Spleen (tissue), 11 donors: ENCODE data around the gene CTDP1. TPM values are rescaled to one million over a fixed set of nuclear protein-coding genes. Genes with fewer than 3 reads are reported as not detected.

Experiments used
- DNase-seq: peaks from one replicate; pipeline ENCODE4 v3.0.0-alpha.2; 2020
- H3K27ac ChIP-seq, 8 donors: fragments of 200-600 bp; sonication (generic) in 7 of 8; 1 replicate in 4 of 8; 2 replicates in 4 of 8; pipeline versions ENCODE4 v1.5.0 to v1.8.0; 2016 to 2021; ENCODE audit warnings: inconsistent platforms in 4 of 8, mild to moderate bottlenecking in 4 of 8, moderate library complexity in 1 of 8
- H3K27me3 ChIP-seq, 7 donors: fragments of 200-600 bp; sonication (generic) in 6 of 7; replicated peaks in 1 of 7; 1 replicate in 4 of 7; 2 replicates in 3 of 7; pipeline versions ENCODE4 v1.5.0 to v1.8.0; 2016 to 2021; ENCODE audit warnings: inconsistent platforms in 3 of 7, mild to moderate bottlenecking in 1 of 7
- H3K36me3 ChIP-seq, 6 donors: fragments of 200-600 bp; sonication (generic) in 5 of 6; 1 replicate in 4 of 6; 2 replicates in 2 of 6; pipeline versions ENCODE4 v1.5.0 to v1.8.0; 2016 to 2021; ENCODE audit warnings: inconsistent platforms in 2 of 6
- H3K4me1 ChIP-seq, 6 donors: fragments of 200-600 bp; sonication (generic) in 5 of 6; 1 replicate in 3 of 6; 2 replicates in 3 of 6; pipeline versions ENCODE4 v1.5.0 to v1.8.0; 2016 to 2021; ENCODE audit warnings: inconsistent platforms in 3 of 6
- H3K4me3 ChIP-seq, 8 donors: fragments of 200-600 bp; sonication (generic) in 7 of 8; 1 replicate in 4 of 8; 2 replicates in 4 of 8; pipeline versions ENCODE4 v1.5.0 to v1.8.0; 2016 to 2021; ENCODE audit warnings: inconsistent platforms in 4 of 8, mild to moderate bottlenecking in 4 of 8, moderate library complexity in 2 of 8
- H3K9me3 ChIP-seq, 8 donors: fragments of 200-600 bp; sonication (generic) in 7 of 8; 1 replicate in 4 of 8; 2 replicates in 4 of 8; pipeline versions ENCODE4 v1.5.0 to v1.8.0; 2016 to 2021; ENCODE audit warnings: inconsistent platforms in 4 of 8
- POLR2A ChIP-seq, 3 donors: fragments of 450-650 bp; IDR thresholded peaks; one replicate each; pipeline ENCODE4 v1.5.1; 2017; ENCODE audit warnings: antibody characterized with exemption in 3 of 3, mild to moderate bottlenecking in 1 of 3
- POLR2AphosphoS5 ChIP-seq, 3 donors: sonication (generic); formaldehyde crosslinking; IDR thresholded peaks; one replicate each; pipeline ENCODE4 v1.5.1; 2017; ENCODE audit warnings: antibody characterized with exemption in 3 of 3
- WGBS, 5 donors: extraction: QIAGEN DNeasy Blood & Tissue Kit in 3 of 5; methylation state at CpG; one replicate each; pipeline versions ENCODE4 v1.1.5 to v1.1.7; 2013 to 2018; 5-methylcytosine and 5-hydroxymethylcytosine counted together
- intact Hi-C: fragments of 100-400 bp; cut with DNase I; formaldehyde crosslinking; loops from one replicate; pipeline ENCODE4 v1.15.0; 2023; ENCODE audit warnings: low total_unique reads
- polyA plus RNA-seq, 3 donors: library from polyadenylated mRNA; stranded (reverse); fragments of 200-250 nt; gene quantifications; one replicate each; pipeline ENCODE4 v1.2.1, GENCODE V29; 2013
- total RNA-seq, 7 donors: library from RNA; depleted of rRNA in 3 of 7; stranded (reverse); fragments of >200 nt in 3 of 7; fragmentation: NEBNext Ultra II Directional in 4 of 7; extraction: Animal tissue kit (Norgen Biotek cat#: 25700) in 4 of 7; gene quantifications; one replicate each; pipeline versions ENCODE4 v1.1.0 to v1.2.1, GENCODE V29; 2016 to 2021
- TF ChIP-seq, protein P1 (sequence below), 11 experiments: fragments of 200-600 bp in 7 of 11; fragments of 450-650 bp in 4 of 11; sonication (generic) in 4 of 11; IDR thresholded peaks in 8 of 11; conservative IDR thresholded peaks in 3 of 11; 1 replicate in 7 of 11; 2 replicates in 4 of 11; pipeline versions ENCODE4 v1.4.0 to v1.8.0; 2016 to 2021; ENCODE audit warnings: antibody characterized with exemption in 11 of 11, inconsistent platforms in 4 of 11, mild to moderate bottlenecking in 1 of 11
- donor health status: healthy with polysubstance abuse.
- donor health status: DM: no; HTN: no; CAD: no; lungs with moderate emphysema.
- donor health status: DM: no; HTN: no; CAD: no.
- donor health status: Bipolar disorder and iron deficiency.
- donor health status: healthy.
- donor health status: DM: no; HTN: no; CAD: no.
- donor health status: DM: yes; HTN: yes; CAD: no.

The CTDP1 gene
- total and polyA plus RNA-seq, 10 donors = 13.6 to 54.6 (median 28.6) TPM

DNA sequence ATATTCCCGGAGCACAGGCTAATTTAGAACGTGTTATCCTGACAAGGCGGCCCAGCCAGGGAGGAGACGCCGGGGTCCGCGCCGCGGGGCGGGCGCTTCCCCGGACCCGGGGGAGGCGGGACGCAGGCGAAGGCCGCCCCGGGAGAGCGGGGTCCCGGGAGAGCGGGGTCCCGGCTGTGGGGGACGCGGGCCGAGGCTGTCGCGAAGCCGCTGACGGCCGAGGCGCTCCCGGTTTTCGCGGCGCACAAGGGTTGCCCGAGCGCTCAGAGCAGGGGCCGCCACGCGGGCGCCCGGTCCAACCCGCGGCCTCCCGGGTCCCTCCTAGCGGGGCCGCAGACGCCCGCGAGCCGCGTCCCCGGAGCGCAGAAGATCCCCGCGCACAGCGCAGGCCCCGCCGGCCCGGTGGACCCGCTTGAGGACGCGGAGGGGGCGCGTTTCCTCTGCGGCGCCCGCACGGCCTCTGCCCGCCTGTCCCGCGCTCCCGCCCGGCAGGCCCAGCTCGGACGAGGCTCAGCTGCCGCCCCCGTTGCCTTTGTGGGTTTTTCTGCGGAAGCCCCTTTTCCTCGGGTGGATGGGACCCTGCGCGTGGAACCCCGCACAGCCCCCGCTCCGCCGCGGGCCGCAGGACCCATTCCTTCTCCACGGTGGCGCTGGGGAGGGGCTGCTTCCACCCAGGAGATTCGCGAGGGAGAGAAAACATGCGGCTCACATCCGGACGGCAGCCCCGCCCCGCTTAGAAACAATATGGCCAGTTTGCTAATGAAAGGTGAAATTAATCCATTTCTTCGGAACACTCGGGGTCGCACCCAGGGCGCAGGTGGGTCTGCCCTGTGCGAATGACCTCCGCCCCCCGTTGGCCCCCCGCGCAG, 108.5 kb downstream of the CTDP1 start:
- TF ChIP-seq, protein P1, sequence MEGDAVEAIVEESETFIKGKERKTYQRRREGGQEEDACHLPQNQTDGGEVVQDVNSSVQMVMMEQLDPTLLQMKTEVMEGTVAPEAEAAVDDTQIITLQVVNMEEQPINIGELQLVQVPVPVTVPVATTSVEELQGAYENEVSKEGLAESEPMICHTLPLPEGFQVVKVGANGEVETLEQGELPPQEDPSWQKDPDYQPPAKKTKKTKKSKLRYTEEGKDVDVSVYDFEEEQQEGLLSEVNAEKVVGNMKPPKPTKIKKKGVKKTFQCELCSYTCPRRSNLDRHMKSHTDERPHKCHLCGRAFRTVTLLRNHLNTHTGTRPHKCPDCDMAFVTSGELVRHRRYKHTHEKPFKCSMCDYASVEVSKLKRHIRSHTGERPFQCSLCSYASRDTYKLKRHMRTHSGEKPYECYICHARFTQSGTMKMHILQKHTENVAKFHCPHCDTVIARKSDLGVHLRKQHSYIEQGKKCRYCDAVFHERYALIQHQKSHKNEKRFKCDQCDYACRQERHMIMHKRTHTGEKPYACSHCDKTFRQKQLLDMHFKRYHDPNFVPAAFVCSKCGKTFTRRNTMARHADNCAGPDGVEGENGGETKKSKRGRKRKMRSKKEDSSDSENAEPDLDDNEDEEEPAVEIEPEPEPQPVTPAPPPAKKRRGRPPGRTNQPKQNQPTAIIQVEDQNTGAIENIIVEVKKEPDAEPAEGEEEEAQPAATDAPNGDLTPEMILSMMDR (IDR thresholded peaks at IDR 0.05 in 8 of 11, conservative IDR thresholded peaks at IDR 0.05 in 3 of 11) = no peak
- TF ChIP-seq POLR2A (IDR thresholded peaks at IDR 0.05) (no peak), POLR2AphosphoS5 (IDR thresholded peaks at IDR 0.05) (no peak)
- no peaks in the 10 kb centered on the region for H3K9me3 ChIP-seq
- peak overlapping the region in 5 of 8 donors; percentile 8 to 37 (median 19) for H3K4me3 ChIP-seq
- H3K36me3 ChIP-seq = no peaks in the 10 kb centered on the region
- 8 to 24% (median 10%) methylated on average over 38 to 106 of the region's 106 CpGs for WGBS, 5 donors
- no peak overlapping the region for H3K27ac ChIP-seq
- DNase-seq = peak; percentile 78
- H3K27me3 ChIP-seq = peaks cover 5 to 94% (median 61%) of the 10 kb centered on the region in 7 donors
- peaks cover 0 to 52% (median 35%) of the 10 kb centered on the region in 6 donors for H3K4me1 ChIP-seq
- intact Hi-C loops = no loop called here

DNA sequence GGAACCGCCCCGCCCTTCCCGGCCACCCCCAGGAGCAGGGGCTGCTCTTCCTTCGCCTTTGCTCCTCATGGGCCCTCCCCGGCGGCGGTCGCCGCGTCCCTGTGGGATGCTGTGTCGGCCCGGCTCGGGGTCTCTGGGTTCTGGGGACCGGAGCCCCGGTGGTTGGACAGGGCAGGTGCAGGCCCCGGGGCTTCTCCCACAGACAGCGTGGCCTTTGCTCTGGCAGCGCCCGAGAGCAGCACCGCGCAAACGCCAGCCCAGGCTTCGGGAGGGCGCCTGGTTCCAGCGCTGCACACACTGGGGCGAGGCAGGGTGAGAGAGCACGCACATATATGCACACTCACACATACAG, 109.1 kb downstream of the CTDP1 start:
- DNase-seq = peak; percentile 71
- TF ChIP-seq POLR2A (IDR thresholded peaks at IDR 0.05) = no peak
- TF ChIP-seq POLR2AphosphoS5 (IDR thresholded peaks at IDR 0.05) = no peak
- TF ChIP-seq, protein P1 (IDR thresholded peaks at IDR 0.05 in 8 of 11, conservative IDR thresholded peaks at IDR 0.05 in 3 of 11) = no peak
- peaks cover 0 to 58% (median 36%) of the 10 kb centered on the region in 6 donors for H3K4me1 ChIP-seq
- WGBS, 5 donors = 60 to 77% (median 67%) methylated on average over 20 to 27 of the region's 27 CpGs
- no peaks in the 10 kb centered on the region for H3K9me3 ChIP-seq
- peaks cover 5 to 90% (median 61%) of the 10 kb centered on the region in 7 donors for H3K27me3 ChIP-seq
- H3K36me3 ChIP-seq = no peaks in the 10 kb centered on the region
- no peak overlapping the region for H3K27ac ChIP-seq
- peak overlapping the region in 1 of 8 donors; percentile 37 for H3K4me3 ChIP-seq
- intact Hi-C loops = no loop called here

DNA sequence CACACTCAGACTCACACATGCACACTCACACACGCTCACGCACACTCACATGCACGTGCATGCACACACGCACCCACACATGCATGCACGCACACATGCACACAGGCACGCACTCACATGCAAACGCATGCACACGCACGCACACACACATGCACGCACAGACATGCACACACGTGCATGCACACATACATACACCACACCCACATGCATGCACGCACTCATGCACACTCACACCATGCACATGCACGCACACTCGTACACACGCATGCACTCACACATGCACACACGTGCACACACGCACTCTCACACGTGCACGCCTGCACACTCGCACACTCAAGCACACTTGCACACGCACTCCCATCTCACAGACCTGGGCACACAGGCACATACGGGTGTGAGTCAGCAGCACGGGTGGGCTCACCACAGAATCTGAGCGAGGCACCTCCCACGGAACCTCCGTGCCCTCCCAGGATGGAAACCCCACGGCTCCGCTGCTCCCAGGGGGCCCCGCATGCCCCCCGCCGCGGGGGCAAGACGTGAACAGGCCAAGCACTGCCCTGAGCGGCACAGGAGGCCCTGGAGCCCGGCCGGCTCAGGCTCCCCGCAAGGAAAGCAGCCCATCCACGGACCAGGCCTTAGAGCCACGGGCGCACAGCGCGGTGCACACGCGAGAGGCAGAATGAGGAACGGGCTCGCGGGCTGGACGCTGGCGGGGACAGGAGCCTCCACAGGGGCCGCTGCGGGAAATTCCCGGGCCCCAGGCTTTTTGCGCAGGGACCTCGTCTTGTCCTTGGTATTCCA, 109.7 kb downstream of the CTDP1 start:
- no peak for TF ChIP-seq POLR2AphosphoS5 (IDR thresholded peaks at IDR 0.05)
- TF ChIP-seq, protein P1 (IDR thresholded peaks at IDR 0.05 in 8 of 11, conservative IDR thresholded peaks at IDR 0.05 in 3 of 11) = no peak
- 89 to 95% (median 91%) methylated on average over 51 to 54 of the region's 54 CpGs for WGBS, 5 donors
- Histone ChIP-seq H3K4me1 (peaks cover 0 to 64% (median 36%) of the 10 kb centered on the region in 6 donors), H3K4me3 (no peak overlapping the region), H3K9me3 (no peaks in the 10 kb centered on the region), H3K27me3 (peaks cover 5 to 84% (median 57%) of the 10 kb centered on the region in 7 donors), H3K27ac (no peak overlapping the region), H3K36me3 (no peaks in the 10 kb centered on the region)
- intact Hi-C loops = no loop called here
- peak; percentile 73 for DNase-seq
